HG03025 (cell line): Measurements from ENCODE around the gene ST7.
"Not testable (repeated sequence)": the region's sequence is repeated elsewhere in the genome, so short reads cannot be mapped to it uniquely, and the experiment has no call there.

Experiments
- ATAC-seq: cut with Tn5 transposase; IDR thresholded peaks from one replicate; pipeline ENCODE4 v1.9.1; 2021; ENCODE audit warnings: mild to moderate bottlenecking, moderate library complexity; ENCODE audit not compliant: unreplicated experiment, low FRiP score

Gene ST7

DNA sequence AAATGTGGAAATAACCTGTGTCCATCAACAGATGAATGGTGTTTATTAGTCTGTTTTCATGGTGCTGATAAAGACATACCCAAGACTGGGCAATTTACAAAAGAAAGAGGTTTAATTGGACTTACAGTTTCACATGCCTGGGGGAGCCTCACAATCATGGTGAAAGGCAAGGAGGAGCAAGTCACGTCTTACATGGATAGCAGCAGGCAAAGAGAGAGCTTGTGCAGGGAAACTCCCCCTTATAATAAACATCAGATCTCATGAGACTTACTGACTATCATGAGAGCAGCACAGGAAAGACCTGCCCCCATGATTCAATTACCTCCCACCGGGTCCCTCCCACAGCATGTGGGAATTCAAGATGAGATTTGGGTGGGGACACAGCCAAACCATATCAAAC, 292.4 kb downstream of the ST7 start:
- not testable (repeated sequence) for ATAC-seq

DNA sequence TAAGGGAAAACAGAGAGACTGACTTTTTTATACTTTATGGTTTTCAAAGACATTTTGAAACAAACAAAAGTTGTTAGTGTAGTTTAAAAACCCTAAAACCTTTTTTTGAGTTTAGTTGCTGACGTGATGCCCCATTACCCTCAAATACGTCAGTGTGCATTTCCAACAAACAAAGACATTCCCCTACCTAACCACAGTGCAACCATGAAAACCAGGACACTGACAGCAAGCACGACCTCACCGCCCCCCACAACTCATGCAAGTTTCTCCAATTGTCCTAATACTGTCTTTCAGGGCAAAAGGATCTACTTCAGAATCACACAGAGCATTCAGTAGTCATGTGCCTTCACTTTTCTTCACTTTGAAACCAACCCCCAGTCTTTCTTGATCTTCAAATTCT, 294.5 kb downstream of the ST7 start:
- no peak for ATAC-seq

DNA sequence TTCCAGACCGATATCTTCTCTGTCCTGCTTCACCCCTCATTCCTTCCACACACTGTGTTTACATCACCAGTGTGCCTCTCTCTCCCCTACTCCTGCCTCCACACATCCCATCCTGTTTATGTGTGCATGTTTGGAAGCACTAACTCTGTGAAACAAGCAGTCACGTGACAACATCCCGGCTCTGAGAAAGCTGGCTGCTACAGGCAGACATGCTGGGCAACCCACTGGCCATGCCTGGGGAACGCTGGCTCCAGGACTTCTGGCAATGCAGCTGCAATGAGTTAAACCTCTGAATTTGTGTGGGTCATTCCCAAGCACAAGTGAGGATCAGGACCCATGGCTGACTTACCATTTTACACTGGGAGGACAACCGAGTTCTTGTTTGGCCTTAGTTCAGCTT, 295.5 kb downstream of the ST7 start:
- no peak for ATAC-seq

DNA sequence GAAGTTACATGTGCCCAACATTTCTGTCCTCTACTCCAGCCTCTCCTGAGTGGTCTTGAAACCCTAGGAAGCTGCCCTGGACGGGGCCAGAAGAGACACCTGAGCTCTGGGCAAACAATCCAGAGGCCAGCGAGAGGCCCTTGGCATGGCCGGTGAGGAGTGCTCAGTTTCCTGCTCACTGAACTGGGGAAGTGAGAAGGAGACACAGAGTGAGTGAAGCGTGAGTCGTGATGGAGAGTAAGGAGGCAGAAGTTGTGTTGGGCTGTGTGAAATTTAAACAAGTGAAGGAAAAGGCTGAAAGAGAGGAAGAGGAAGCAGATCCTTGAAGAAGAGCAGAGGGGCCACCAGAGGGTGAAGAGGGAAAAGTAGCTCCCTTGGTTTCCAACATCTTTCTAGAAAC, 296.4 kb downstream of the ST7 start:
- ATAC-seq: no peak

DNA sequence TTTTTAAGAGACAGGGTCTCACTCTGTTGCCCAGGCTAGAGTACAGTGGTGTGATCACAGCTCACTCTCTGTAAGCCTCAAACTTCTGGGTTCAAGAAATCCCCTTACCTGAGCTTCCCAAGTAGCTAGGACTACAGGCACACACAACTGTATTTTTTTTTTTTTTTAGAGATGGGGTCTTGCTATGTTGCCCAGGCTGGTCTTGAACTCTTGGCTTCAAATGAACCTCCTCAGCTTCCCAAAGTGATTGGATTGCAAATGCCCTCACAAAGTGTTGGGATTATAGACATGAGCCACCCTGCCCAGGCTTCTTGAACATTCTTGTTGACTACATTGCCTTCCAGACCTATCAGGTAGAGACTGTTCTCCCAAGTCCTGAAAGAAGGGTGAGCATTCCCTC, 296.9 kb downstream of the ST7 start:
- no peak for ATAC-seq

DNA sequence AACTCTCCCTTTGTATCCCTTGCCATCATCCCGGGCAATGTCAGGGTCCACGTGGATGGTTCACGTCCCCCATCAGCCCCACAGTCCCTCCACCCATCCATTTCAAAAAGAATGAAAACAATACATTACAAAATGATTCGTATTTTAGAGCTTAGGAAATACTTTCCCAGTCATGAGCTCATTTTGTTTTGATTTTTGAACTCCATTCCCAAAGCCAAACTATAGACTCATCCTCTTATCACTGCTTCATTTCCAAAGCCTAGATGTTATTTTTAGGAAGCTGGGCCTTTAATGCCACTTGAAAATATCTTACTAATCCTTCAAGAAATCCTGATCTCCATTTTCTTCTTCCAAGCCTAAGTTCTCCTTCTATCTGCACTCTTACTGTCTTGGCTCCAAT, 297.5 kb downstream of the ST7 start:
- ATAC-seq: no peak

DNA sequence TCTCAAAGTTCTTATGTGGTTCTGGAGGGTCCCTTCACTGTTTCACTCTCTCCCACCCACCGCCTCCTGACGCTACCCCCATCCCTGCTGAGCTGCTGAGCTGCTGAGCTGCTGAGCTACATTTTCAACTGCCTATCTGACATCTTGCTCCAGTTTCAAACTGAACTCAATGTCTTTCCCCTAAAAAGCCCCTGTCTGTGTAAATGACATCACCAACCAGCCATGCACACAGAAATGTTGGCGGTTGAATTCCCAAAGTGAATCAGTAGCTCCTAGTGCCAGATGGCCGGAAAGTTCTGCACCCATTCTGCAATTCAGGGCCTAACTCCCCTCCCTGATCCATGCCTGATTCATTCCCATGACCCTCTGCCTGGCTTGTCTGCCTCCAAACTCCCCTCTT, 298.4 kb downstream of the ST7 start:
- no peak for ATAC-seq

DNA sequence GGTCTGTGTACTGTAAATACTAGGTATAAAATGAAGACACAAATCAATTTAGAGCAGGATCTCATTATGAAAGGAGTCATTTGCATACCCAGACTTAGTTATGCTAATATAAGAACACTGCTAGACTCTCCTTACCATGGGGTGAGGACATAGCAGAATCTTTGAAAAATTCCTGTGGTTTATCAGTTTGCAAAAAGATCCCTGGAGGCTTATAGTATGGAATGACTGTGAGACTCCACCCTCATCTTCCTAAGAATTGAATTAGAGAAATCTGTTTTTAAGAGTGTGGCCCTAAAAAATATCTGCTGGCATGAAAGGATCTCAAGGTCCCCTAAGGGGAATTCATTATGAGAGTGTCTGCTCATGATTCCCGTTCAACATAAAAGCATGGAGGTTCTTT, 306.3 kb downstream of the ST7 start:
- ATAC-seq: no peak

DNA sequence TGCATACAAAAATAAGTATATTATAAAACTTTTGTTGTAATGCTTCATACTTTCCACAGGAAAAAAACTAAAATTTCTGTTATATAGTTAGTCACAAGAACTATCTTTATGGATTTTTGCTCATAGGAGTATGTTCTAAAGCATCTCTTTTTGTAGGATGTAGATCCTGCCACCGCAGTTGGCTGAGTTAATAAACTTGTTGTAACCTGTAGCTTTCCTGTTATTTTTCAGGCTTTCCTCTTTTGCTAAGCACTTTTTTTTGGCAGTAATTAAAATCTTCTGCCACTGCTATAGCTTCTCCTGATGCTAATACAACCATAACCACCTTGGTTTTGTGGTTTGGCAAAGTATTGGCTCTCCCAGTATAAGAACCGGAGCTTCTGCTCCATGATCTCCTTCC, 309.2 kb downstream of the ST7 start:
- no peak for ATAC-seq

DNA sequence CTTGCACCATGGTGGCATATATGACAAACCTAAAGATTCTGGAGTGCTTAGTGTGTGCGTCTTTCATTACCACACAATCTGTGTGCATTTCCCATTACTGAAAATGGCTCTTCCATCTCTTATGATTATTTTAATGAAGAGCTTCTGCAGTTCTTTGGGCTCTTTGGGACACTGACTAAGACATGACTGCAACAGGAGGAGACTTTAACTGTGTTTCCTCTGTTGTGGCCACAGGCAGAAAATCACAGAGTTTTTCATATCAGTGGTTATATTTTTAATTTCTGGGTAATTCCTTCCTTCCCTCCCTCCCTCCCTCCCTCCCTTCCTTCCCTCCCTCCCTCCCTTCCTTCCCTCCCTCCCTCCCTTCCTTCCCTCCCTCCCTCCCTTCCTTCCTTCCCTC, 311.4 kb downstream of the ST7 start:
- ATAC-seq: no peak

DNA sequence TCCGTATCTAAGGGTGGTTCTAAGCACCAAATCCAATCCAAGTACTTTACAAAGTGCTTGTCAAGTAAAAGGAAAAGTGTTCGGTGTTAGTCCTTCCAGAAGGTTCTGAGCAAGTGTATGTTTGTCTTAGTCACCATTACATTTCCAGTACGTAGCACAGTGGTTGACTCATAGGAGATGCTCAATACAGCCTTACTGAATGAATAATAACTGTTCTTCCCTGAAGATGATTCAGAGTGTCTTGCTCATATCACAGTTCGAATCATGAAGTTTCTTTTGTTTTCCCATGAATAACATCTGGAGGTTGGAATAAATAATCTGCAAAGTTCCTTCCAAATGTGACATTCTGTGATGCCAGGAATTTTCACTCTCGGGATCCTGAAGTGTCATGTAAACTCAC, 316.1 kb downstream of the ST7 start:
- no peak for ATAC-seq

DNA sequence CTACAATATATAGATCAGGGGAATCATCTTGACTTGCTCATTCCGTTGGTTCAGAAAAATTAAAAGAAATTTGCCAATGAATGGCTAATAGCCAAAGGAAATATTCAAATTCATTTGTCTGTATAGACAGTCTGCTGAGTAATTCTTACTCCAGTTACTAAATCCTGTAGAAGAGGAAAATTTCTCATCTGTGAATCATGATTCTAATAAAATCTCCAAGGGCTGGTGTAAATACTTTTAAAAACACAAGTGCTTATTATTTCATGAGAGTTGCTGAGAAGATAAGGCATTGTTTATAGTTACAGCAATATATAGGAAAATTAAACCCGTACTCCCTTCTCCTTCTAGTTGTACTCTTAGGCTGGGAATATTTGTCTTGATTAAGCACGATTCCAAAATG, 316.6 kb downstream of the ST7 start:
- ATAC-seq: no peak

DNA sequence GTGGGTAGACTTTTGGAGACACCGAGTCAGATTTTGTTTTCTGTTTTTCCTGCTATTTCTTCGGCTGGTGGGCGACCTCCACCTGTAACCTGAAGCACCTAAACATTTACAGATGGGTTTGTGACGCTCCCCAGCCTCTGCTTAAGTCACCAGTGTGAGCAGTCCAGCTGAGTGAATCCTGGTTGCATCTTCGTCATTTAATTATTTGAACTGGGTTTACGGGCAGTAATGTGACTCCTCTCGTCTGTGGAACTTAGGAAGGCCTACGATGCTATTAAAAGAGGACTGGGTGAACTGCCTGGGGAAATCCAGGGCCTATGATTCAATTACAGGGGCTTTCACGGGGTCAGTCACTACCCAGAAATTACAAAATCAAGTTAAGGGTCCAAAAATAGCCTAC, 317.1 kb downstream of the ST7 start:
- no peak for ATAC-seq

DNA sequence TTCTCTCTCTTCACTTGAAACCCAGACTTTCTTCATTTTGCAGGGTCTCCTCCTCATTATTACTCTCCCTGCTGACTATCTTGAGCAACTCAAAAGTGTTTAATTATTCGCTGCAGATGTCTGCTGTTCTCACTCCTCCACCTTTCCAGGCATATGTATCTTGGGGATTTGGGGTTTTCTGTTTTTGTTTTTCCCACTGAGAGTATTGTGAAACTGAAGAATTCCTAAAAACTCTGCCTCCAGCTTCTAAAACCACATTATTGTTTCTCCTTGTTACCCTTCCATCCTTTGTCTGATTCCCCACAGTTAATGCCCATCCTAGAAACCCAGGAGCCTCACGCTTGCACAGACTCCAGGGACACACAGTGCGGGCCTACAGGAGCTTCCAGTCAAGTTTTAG, 318.3 kb downstream of the ST7 start:
- ATAC-seq: no peak

DNA sequence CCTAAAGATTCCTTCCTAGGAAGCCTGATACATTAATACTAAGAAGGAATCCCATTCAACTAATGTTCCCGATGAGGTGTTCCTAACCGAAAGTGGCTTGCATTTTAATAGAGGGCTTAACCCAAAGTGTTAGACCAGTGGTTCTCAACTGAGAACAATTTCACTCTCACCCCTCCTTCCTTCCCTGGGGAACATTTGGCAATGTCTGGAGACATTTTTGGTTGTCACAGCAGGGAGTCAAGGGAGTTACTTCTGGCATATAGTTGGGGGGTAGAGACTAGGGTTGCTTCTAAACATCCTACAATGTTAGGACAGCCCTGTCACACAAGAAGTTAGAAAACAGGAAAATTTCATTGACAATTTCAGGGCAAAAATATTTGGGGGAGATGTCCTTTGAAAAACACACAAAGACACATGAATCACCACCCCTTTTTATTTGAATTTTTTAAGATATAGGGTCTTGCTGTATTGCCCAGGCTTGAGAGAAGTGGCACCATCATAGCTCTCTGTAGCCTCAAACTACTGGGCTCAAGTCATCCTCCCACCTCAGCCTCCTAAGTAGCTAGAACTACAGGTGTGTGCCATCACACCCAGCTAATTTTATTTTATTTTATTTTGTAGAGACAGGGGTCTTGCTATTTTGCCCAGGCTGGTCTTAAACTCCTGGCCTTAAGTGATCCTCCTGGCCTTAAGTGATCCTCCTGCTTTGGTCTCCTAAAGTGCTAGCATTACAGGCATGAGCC, 318.9 kb downstream of the ST7 start:
- ATAC-seq: no peak

DNA sequence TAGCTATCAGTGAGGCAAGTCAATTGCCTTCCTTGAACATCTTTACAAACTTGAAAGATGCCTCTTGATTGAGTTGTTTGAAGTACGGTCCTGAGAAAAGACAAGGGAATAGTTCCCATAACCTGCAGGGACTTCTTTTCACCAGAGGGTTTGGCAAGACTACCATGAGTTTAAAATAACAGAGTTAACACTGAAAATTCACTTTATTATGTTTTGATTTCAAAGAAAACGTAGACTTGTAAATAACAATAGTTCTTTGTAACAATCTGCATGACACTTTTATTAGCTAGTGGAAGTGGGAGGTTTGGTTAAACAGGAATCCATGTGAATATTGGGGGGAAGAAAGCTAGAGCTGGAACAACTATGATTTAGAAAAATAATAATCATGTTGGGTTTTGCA, 320.0 kb downstream of the ST7 start:
- ATAC-seq: no peak

DNA sequence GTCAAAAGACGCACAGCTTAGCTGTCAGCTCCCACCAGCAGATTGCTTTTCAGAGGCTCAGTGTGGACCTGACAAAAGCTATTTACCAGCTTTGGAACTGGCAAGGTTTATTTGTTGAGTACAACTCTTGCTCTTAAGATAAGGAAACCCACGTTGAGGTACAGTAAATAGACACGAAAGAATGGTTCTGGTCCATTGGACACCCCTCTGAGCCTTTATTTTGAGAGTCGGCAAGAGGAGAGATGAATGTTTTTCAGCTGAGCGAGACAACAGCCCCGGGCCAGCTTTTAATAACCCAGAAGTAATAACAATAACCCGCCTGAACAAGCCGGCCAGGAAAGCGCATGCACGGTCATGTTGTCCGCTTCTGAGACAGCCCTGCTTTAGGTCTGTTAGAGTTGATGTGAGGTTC, 320.5 kb downstream of the ST7 start:
- no peak for ATAC-seq

DNA sequence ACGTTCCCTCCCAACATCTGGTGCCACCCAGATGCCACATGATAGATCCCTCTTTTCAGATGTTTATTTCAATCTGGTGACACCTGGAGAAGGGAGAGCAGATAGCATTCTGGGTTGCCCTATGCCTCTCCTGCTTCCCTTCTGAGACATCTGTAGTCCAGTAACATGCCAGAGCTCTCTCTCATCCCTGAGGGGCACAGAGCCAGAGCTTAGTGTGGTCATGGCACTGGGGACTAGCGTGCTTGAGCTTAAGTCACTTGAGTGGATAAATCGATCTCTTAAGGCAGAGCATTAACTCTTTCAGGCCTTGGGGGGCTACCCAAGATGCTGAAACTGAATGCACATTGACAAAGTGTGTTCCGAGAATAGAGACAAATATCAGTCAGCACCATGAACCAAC, 321.6 kb downstream of the ST7 start:
- no peak for ATAC-seq

DNA sequence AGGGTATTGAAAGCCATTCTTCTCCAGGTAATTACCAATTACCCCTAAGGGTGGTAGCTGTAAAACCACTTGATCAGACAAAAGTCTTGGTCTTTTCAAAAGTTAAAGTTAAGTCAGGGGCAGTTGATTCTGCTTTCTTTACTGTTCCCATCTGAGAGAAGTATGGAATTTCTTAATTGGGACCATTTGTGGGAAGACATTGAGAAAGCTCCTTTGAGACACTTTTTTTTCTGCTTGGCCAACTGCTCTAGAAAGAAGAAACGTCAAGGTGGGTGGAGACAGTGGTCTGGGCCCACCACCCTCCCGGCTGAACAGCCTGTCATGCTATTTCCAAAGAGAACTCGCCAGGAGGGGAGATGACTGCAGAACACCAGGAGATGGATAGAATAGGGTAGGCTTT, 324.3 kb downstream of the ST7 start:
- ATAC-seq: no peak

DNA sequence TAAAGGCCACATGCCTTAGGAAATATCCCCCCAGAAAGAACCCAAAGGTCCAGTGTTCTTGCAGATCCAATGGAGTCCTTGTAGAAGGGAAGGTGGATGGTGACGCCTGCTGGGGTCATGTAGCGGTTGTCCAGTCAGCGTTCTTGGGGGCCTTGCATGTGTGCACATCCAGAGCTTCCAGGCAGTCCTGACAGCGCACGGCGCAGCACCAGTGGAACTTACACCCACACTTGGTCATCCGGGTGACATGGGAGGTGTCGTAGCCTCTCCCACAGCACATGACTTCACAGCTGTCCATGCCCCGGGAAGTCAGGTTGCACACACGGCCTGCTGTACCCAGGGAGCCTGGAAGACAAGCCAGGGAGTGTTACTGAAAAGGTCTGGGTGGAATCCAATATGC, 324.7 kb downstream of the ST7 start:
- ATAC-seq: no peak

DNA sequence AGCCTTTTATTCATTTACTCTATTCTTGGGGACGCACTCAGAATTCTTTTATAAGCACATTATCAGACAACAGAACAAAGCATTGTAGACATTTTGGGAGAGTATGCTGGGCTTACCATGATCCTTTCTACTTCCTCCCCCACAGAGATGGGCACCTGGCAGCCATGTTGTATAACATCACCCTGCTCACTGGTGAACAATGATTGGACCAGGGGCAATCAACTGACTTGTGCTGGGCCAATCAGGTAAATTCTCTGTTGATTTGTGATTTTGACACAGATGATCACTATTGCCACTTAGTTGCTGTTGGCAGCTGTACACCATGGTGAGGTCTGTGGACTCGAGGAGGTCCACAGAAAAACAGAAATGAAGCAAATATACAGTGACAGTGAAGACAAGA, 325.9 kb downstream of the ST7 start:
- ATAC-seq: no peak
